LNCaP clone FGC (cell line): ENCODE measurements around the gene CBX8.
A peak's percentile ranks its signal among the peaks of the same experiment; 100 is the strongest.

ENCODE experiments used
- DNase-seq: peaks from one replicate; pipeline ENCODE4 v3.0.0-alpha.2; 2011; ENCODE audit warnings: low read depth
- H3K4me3 ChIP-seq: 2 replicates; pipeline ENCODE4 v1.5.1; 2011; ENCODE audit warnings: mild to moderate bottlenecking, low read depth, low read length, control low read depth
- TF ChIP-seq, protein P1 (sequence below): IDR thresholded peaks from 2 replicates; pipeline ENCODE4 v1.5.1; 2012; ENCODE audit warnings: mild to moderate bottlenecking; ENCODE audit not compliant: control insufficient read depth, insufficient read depth; ENCODE audit errors: extremely low read depth

CBX8 gene

DNA sequence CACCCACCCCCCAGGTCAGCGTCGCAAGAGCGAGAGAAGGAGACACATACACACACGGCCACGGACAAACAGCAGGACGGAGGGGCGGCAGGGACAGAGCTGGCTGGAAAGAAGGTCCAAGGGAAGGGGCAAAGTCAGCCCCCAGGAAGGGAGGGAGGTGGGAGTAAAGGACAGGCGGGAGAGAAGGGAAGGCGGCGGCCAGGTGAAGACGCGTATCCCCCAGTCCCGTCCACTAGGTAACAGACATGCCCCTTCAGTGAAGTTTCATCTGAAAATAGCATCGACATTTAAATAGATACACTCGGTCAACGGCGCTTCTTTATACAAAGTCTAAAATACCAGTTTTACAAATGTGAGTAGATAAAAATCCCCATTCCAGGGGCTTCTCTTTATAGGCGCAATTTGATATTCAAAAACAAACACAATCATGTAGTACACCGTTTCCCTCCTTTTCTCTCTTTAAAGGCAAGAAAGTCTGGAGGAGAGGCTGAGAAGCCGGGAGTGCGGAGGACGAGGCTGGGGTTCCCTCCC lies 4.5 kb downstream of the CBX8 start:
- H3K4me3 ChIP-seq, result no peak overlapping the region
- no peak for DNase-seq
- TF ChIP-seq, protein P1, sequence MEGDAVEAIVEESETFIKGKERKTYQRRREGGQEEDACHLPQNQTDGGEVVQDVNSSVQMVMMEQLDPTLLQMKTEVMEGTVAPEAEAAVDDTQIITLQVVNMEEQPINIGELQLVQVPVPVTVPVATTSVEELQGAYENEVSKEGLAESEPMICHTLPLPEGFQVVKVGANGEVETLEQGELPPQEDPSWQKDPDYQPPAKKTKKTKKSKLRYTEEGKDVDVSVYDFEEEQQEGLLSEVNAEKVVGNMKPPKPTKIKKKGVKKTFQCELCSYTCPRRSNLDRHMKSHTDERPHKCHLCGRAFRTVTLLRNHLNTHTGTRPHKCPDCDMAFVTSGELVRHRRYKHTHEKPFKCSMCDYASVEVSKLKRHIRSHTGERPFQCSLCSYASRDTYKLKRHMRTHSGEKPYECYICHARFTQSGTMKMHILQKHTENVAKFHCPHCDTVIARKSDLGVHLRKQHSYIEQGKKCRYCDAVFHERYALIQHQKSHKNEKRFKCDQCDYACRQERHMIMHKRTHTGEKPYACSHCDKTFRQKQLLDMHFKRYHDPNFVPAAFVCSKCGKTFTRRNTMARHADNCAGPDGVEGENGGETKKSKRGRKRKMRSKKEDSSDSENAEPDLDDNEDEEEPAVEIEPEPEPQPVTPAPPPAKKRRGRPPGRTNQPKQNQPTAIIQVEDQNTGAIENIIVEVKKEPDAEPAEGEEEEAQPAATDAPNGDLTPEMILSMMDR, result no peak

DNA sequence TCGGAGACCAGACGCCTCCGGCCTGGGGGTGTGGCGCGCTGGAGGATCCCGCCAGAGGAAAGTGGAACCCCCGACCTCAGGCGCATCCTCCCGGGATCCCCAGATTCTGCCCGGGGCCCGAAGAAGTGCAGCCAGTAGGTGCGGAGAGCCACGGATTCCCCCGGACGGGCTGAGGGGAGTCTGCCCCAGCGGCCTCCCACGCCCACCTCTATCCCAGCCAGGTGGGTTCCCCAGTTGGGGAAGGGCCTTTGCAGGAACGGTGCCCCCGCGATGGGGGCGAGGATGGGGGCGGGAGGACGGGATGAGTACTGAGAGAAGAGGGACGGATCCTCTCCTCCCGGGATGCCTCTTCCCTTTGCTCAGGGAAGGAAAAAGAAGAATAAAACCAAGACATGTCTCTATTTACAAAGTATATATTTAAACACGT lies 5.1 kb downstream of the CBX8 start:
- no peak overlapping the region for H3K4me3 ChIP-seq
- TF ChIP-seq, protein P1, result no peak
- no peak for DNase-seq

DNA sequence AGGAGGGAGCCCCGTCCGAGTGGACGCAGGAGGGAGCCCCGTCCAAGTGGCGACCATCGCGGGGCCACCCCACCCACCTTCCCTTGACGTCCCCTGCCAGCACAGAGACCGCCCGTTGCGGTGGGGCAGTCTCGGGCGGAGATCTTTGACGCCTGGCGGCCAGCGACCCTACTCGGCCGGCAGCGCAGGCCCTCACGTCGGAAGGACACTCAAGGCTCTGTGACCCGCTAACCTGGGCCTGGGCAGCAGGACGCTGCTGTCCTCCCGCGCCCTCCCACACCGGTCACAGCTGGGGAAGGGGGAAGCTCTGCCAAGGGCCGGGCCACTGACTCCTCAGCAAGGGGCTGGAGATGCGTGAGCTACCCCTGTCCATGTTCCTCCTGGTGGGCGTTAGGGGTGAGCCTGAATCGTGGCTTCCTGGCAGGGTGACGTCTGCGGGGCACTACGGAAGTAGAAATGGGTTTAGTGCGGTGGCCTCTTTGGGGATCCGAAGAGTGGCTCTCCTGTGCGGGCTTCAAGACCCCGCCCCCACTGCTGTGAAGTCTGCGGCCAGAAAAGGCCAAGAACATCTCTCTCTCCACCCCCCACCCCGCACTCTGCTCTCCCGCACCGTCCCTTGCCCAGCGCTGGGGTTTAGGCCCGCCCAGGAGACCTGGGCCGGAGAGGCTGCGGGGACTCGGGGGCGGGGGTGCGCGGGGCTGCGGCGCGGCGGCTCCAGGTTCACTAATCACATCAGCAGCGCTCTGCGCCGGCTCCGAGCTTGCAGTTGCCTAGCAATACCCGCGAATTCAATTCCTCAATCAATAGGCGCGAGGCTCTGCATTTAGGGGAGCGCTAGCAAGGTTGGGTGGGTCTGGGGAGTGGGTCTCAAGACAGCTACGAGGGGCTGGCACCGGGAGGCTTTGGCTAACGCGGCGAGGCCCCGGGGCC lies 5.8 kb downstream of the CBX8 start:
- no peak for DNase-seq
- H3K4me3 ChIP-seq, result no peak overlapping the region
- TF ChIP-seq, protein P1, result no peak

DNA sequence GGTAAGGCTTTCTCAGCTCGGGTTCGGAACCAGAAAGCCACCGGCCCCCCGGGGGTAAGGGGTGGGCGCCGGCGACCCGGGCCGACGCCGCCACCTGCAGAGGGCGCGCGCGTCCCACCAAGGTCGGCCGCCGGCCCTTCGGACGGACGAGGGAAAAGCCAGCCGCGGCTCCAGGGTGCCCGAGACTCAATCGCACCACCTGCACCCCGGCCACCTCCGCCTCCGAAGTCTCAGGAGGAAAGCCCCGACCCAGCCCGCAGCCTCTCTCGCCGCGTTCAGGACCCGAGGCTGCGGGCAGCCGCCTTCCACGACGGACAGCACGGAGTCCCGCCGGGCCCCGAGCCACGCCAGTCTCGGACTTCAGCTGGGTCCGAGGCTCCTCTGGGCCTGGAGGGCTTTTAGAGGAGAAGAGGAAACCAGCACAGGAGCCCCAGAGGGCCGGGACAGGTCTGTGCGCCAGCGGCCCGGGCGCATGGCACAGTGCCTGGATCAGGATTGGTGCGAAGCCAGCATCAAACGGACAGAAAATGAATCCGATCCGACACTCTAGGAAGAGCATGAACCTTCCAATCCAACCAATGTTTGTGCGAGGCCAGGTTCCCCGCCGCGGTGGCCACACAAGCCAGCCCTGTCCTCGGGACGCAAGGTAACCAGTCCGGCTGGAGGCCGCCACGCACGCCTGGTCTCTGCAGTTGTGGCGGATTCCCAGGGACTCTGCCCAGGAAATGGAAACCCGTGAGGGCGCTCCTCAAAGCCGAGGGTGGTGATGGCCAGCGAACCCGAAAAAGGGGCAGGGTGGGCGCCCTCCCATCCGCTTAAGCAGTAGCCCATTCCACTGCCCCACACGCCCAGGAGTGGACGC lies 6.7 kb downstream of the CBX8 start:
- TF ChIP-seq, protein P1, result peak; percentile 74
- no peak for DNase-seq
- peak overlapping the region; percentile 39 for H3K4me3 ChIP-seq

DNA sequence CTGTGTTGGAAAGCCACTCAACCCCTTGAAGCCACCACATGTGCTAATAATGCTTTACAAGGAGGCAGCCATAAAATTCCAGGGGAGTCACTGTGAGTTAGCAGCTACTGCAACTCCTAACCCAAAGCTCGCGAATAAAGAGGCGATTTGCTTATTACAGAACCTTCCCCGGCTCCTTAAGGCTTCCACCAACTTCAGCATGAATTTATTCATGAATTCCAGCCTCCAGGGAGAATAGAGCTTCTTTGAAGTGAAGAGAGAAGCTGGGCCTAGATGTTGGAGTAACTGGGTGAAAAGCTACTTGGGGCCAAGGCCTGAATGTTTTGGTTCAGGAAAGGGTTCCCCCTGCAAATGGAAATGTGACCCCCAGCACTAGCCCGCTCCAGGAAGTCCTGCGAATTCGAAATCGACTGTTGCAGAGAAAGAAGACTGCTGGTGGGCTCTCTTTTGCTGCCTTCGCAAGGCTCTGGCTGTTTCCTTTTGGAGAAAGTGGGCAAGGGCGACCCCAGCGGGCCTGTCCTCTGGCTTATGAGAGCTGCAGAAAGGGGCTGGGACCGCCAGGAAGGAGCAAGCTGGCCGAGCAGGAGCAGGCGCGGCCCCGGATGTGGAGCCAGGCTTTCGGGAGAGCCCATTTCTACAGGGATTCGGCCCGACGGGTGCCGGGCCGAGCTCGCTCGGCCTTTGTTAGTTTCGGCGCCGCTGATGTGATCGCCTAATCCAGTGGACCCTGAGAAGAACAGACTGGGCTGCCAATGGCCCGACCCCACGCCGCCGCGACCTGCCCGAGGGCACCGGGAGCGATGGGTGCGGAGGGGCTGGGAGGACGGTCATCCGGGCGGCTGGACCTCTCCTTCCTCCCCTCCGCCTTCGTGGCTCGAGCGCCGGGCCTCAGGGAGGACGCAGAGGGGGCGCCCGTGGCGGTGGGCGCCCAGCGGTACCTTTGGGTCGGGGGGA lies 7.6 kb downstream of the CBX8 start:
- no peak overlapping the region for H3K4me3 ChIP-seq
- TF ChIP-seq, protein P1, result no peak
- DNase-seq, result no peak

DNA sequence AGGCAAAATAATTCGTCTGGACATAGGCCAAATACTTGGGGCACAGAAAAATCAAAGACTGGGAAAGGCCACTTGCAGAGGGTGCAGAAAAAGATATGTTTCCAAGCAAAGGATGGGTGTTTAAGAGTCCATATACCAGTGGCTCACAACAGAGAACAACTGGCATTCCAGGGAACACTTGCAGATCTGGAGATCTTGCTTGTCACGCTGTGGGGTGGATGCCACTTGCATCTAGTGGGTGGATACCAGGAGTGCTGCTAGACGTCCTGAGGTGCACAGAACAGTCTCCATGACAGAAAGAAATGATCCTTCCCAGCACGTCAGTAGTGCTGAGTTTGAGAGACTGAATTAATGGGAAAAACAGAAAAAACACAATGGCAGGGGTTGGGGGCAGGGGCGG lies 8.4 kb downstream of the CBX8 start:
- TF ChIP-seq, protein P1, result no peak
- H3K4me3 ChIP-seq, result no peak overlapping the region
- no peak for DNase-seq
